GM23338 (cell line): ENCODE measurements around the gene ZBTB7C. TPM values are rescaled to one million over a fixed set of nuclear protein-coding genes. Genes with fewer than 3 reads are reported as not detected.

Experiments
- ATAC-seq: fragments of 200-7000 bp; cut with Tn5 transposase; 3 replicates; pipeline ENCODE4 v1.9.1; 2020
- DNase-seq: peaks from one replicate; pipeline ENCODE4 v3.0.0-alpha.2; 2015; ENCODE audit warnings: low spot score
- H2AFZ ChIP-seq: fragments of 200-600 bp; sonication (generic); 2 replicates; pipeline ENCODE4 v1.8.0; 2016; ENCODE audit warnings: antibody characterized with exemption, mild to moderate bottlenecking, moderate library complexity
- H3F3A ChIP-seq: fragments of 200-600 bp; sonication (generic); replicated peaks from 2 replicates; pipeline ENCODE4 v1.8.0; 2017; ENCODE audit warnings: antibody characterized with exemption, mixed run types, low read depth
- H3K27ac ChIP-seq: fragments of 200-600 bp; sonication (generic); 2 replicates; pipeline ENCODE4 v1.6.1; 2016; ENCODE audit warnings: low read depth
- H3K27me3 ChIP-seq: fragments of 200-600 bp; sonication (generic); 2 replicates; pipeline ENCODE4 v1.8.0; 2016; ENCODE audit warnings: mild to moderate bottlenecking, mixed run types, moderate library complexity; ENCODE audit not compliant: insufficient read depth
- H3K36me3 ChIP-seq: fragments of 200-600 bp; sonication (generic); 2 replicates; pipeline ENCODE4 v1.8.0; 2016; ENCODE audit warnings: mild to moderate bottlenecking; ENCODE audit not compliant: insufficient read depth
- H3K4me1 ChIP-seq: fragments of 200-600 bp; sonication (generic); 2 replicates; pipeline ENCODE4 v1.8.0; 2016; ENCODE audit warnings: mild to moderate bottlenecking, moderate library complexity; ENCODE audit not compliant: insufficient read depth
- H3K4me2 ChIP-seq: fragments of 200-600 bp; sonication (generic); 2 replicates; pipeline ENCODE4 v1.7.1; 2017; ENCODE audit warnings: mixed run types
- H3K4me3 ChIP-seq: fragments of 200-600 bp; sonication (generic); 2 replicates; pipeline ENCODE4 v1.6.1; 2016; ENCODE audit warnings: mixed run types
- H3K79me2 ChIP-seq: fragments of 200-600 bp; sonication (generic); replicated peaks from 2 replicates; pipeline ENCODE4 v1.8.0; 2017; ENCODE audit warnings: mild to moderate bottlenecking; ENCODE audit not compliant: insufficient read depth
- H3K9me2 ChIP-seq: fragments of 200-600 bp; sonication (generic); 2 replicates; pipeline ENCODE4 v1.8.0; 2017; ENCODE audit not compliant: insufficient read depth
- H4K20me1 ChIP-seq: fragments of 200-600 bp; sonication (generic); replicated peaks from 2 replicates; pipeline ENCODE4 v1.8.0; 2017; ENCODE audit warnings: mild to moderate bottlenecking; ENCODE audit not compliant: insufficient read depth
- H3K27ac Mint-ChIP-seq: 2 replicates; pipeline ENCODE4 v1.8.0; 2020; ENCODE audit warnings: inconsistent platforms, mild to moderate bottlenecking, moderate library complexity, mixed read lengths
- H3K27me3 Mint-ChIP-seq: 3 replicates; pipeline ENCODE4 v1.8.0; 2022; ENCODE audit warnings: low read depth, mild to moderate bottlenecking, moderate library complexity, mixed read lengths, inconsistent platforms; ENCODE audit not compliant: insufficient read depth, poor library complexity
- H3K36me3 Mint-ChIP-seq: 3 replicates; pipeline ENCODE4 v1.8.0; 2021; ENCODE audit warnings: low read depth, mild to moderate bottlenecking, inconsistent platforms, moderate library complexity, mixed read lengths
- H3K4me1 Mint-ChIP-seq: 3 replicates; pipeline ENCODE4 v1.8.0; 2020; ENCODE audit warnings: mild to moderate bottlenecking, inconsistent platforms, mixed read lengths
- H3K4me3 Mint-ChIP-seq: 3 replicates; pipeline ENCODE4 v1.8.0; 2021; ENCODE audit warnings: moderate library complexity, mild to moderate bottlenecking, inconsistent platforms, mixed read lengths
- H3K9me3 Mint-ChIP-seq: 3 replicates; pipeline ENCODE4 v1.8.0; 2020; ENCODE audit warnings: moderate library complexity, mild to moderate bottlenecking, inconsistent platforms, mixed read lengths
- CREB1 ChIP-seq: fragments of 250-450 bp; sonication (Bioruptor Pico); IDR thresholded peaks from 2 replicates; pipeline ENCODE4 v1.5.0; 2020; ENCODE audit warnings: low read depth, mild to moderate bottlenecking, moderate library complexity
- CTCF ChIP-seq, 2 experiments: fragments of 200-600 bp in 1 of 2; sonication (generic) in 1 of 2; conservative IDR thresholded peaks; 2 replicates each; pipeline versions ENCODE4 v1.5.1 to v1.6.1; 2016 to 2017; ENCODE audit warnings: antibody characterized with exemption in 2 of 2, low read depth in 2 of 2, mild to moderate bottlenecking in 2 of 2, moderate library complexity in 1 of 2
- EZH2 ChIP-seq: fragments of 200-600 bp; sonication (generic); IDR thresholded peaks from one replicate; pipeline ENCODE4 v1.8.0; 2017; ENCODE audit warnings: antibody characterized with exemption, mild to moderate bottlenecking, low read depth; ENCODE audit not compliant: unreplicated experiment
- EZH2phosphoT487 ChIP-seq: fragments of 200-600 bp; sonication (generic); IDR thresholded peaks from one replicate; pipeline ENCODE4 v1.8.1; 2018; ENCODE audit warnings: antibody characterized with exemption; ENCODE audit not compliant: unreplicated experiment
- JUNB ChIP-seq: IDR thresholded peaks from one replicate; pipeline ENCODE4 v1.6.1; 2016; ENCODE audit warnings: antibody characterized with exemption; ENCODE audit not compliant: unreplicated experiment
- NANOG ChIP-seq: IDR thresholded peaks from 2 replicates; pipeline ENCODE4 v1.6.1; 2016; ENCODE audit warnings: antibody characterized with exemption, borderline replicate concordance
- POLR2AphosphoS5 ChIP-seq: IDR thresholded peaks from 2 replicates; pipeline ENCODE4 v1.6.1; 2016; ENCODE audit warnings: antibody characterized with exemption, low read depth
- STAT1 ChIP-seq: IDR thresholded peaks from one replicate; pipeline ENCODE4 v1.6.1; 2016; ENCODE audit warnings: antibody characterized with exemption; ENCODE audit not compliant: unreplicated experiment
- ZNF114 ChIP-seq: fragments of 250-450 bp; sonication (Bioruptor Pico); IDR thresholded peaks from 2 replicates; pipeline ENCODE4 v1.5.0; 2020; ENCODE audit warnings: mild to moderate bottlenecking, moderate library complexity
- ZNF331 ChIP-seq: fragments of 250-450 bp; sonication (Bioruptor Pico); IDR thresholded peaks from 2 replicates; pipeline ENCODE4 v1.5.0; 2020; ENCODE audit warnings: low read depth, mild to moderate bottlenecking, moderate library complexity
- polyA plus RNA-seq: library from polyadenylated mRNA; unstranded; fragments of >200 nt; fragmentation: Nextera tagmentation; extraction: Ambion mirVana; gene quantifications from 2 replicates; pipeline ENCODE4 v1.2.1, GENCODE V29; 2016
- total RNA-seq: library from RNA; depleted of rRNA; stranded (reverse); fragments of >200 nt; shearing (Covaris generic); gene quantifications from 2 replicates; pipeline ENCODE4 v1.2.3, GENCODE V29; 2014
- TF ChIP-seq, protein P1 (sequence below): IDR thresholded peaks from 2 replicates; pipeline ENCODE4 v1.6.1; 2016; ENCODE audit warnings: antibody characterized with exemption

ZBTB7C gene
- total and polyA plus RNA-seq, 2 experiments from 2014 or later = 0.03 to 0.14 TPM

GRCh38 chr18:48136051-48136826 lies 272.9 kb downstream of the ZBTB7C start:
- Mint-ChIP-seq H3K4me1 (peaks cover 44% of the 10 kb centered on the region), H3K27me3 (peaks cover 44% of the 10 kb centered on the region)
- ATAC-seq = peak; percentile 22

DNA sequence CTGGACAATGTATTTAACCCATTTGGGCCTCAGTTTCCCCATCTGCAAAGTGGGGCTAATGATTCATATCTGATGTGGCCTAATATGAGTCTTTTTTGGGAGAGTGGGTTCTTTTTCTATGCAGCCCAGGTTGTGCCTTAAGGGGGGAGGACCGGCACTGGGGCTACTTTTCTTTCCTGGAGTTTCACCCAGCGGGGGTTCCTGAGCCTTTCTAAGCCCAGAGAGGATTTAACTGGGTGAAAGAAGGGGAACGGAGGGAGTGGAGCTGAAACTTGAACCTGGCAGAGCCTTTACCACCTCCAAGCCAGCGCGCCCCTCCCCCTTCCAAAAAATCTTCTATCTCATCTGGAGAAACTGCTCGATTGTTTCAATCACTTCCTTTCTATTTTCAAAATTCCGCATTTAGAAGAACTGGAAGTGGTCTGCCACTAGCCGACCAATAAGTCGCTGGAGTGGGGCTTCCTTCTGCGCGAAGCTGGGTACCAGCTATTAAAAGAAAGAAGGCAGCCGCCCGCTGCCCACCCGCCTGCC lies 273.7 kb downstream of the ZBTB7C start:
- Mint-ChIP-seq H3K4me1 (peaks cover 38% of the 10 kb centered on the region), H3K36me3 (no peaks in the 10 kb centered on the region; the same call in 2 of the 3 replicates), H3K4me3 (peak overlapping the region; percentile 71), H3K9me3 (no peaks in the 10 kb centered on the region; the same call in 2 of the 3 replicates), H3K27ac (no peak overlapping the region), H3K27me3 (peaks cover 45% of the 10 kb centered on the region)
- Histone ChIP-seq H3K27me3 (peaks cover 51% of the 10 kb centered on the region), H3K4me3 (peak overlapping the region; percentile 85), H3F3A (no peaks in the 10 kb centered on the region), H3K27ac (no peak overlapping the region), H2AFZ (peak overlapping the region; percentile 89), H3K9me2 (no peaks in the 10 kb centered on the region), H3K36me3 (no peaks in the 10 kb centered on the region), H3K4me2 (peak overlapping the region; percentile 98), H3K4me1 (peaks cover 25% of the 10 kb centered on the region), H3K79me2 (no peaks in the 10 kb centered on the region), H4K20me1 (no peaks in the 10 kb centered on the region; the same call in 1 of the 2 replicates)
- peak; percentile 23 for DNase-seq
- ATAC-seq = peak; percentile 10; the same call in 2 of the 3 replicates
- peak; percentile 60 for TF ChIP-seq EZH2
- no peak for TF ChIP-seq NANOG

More at GRCh38 chr18:48136051-48136826, 272.9 kb downstream of the ZBTB7C start:
- Mint-ChIP-seq H3K27ac (no peak overlapping the region), H3K9me3 (no peaks in the 10 kb centered on the region; the same call in 2 of the 3 replicates), H3K4me3 (peak overlapping the region; percentile 73), H3K36me3 (no peaks in the 10 kb centered on the region; the same call in 2 of the 3 replicates)
- TF ChIP-seq, protein P1, sequence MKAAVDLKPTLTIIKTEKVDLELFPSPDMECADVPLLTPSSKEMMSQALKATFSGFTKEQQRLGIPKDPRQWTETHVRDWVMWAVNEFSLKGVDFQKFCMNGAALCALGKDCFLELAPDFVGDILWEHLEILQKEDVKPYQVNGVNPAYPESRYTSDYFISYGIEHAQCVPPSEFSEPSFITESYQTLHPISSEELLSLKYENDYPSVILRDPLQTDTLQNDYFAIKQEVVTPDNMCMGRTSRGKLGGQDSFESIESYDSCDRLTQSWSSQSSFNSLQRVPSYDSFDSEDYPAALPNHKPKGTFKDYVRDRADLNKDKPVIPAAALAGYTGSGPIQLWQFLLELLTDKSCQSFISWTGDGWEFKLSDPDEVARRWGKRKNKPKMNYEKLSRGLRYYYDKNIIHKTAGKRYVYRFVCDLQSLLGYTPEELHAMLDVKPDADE = no peak
- TF ChIP-seq EZH2 = peak; percentile 42
- H4K20me1 ChIP-seq = no peaks in the 10 kb centered on the region; the same call in 1 of the 2 replicates
- no peaks in the 10 kb centered on the region for H3K36me3 ChIP-seq
- H3K27ac ChIP-seq = no peak overlapping the region
- H2AFZ ChIP-seq = peak overlapping the region; percentile 89
- no peaks in the 10 kb centered on the region for H3F3A ChIP-seq
- H3K79me2 ChIP-seq = no peaks in the 10 kb centered on the region
- H3K27me3 ChIP-seq = peaks cover 51% of the 10 kb centered on the region
- peak overlapping the region; percentile 98 for H3K4me2 ChIP-seq
- H3K9me2 ChIP-seq = no peaks in the 10 kb centered on the region
- H3K4me1 ChIP-seq = peaks cover 30% of the 10 kb centered on the region
- H3K4me3 ChIP-seq = peak overlapping the region; percentile 85
- DNase-seq = peak; percentile 42

GRCh38 chr18:48134609-48135008 lies 274.6 kb downstream of the ZBTB7C start:
- Histone ChIP-seq H3K4me1 (peaks cover 25% of the 10 kb centered on the region), H3K27ac (no peak overlapping the region), H4K20me1 (no peaks in the 10 kb centered on the region; the same call in 1 of the 2 replicates), H2AFZ (no peak overlapping the region), H3K36me3 (no peaks in the 10 kb centered on the region), H3K79me2 (no peaks in the 10 kb centered on the region), H3K4me2 (no peak overlapping the region), H3F3A (no peaks in the 10 kb centered on the region), H3K27me3 (peaks cover 51% of the 10 kb centered on the region), H3K9me2 (no peaks in the 10 kb centered on the region), H3K4me3 (no peak overlapping the region)
- Mint-ChIP-seq H3K27ac (no peak overlapping the region), H3K4me1 (peaks cover 37% of the 10 kb centered on the region), H3K27me3 (peaks cover 45% of the 10 kb centered on the region), H3K36me3 (no peaks in the 10 kb centered on the region; the same call in 2 of the 3 replicates), H3K9me3 (no peaks in the 10 kb centered on the region; the same call in 2 of the 3 replicates), H3K4me3 (peak overlapping the region; percentile 71; the same call in 1 of the 3 replicates)
- no peak for DNase-seq
- no peak for ATAC-seq
- TF ChIP-seq NANOG (no peak), ZNF331 (no peak), JUNB (no peak), EZH2phosphoT487 (no peak), STAT1 (no peak), ZNF114 (CRISPR knock-in tag) (no peak), EZH2 (no peak), CREB1 (CRISPR knock-in tag) (no peak), CTCF (conservative IDR thresholded peaks at IDR 0.05; ENCODE audit: low read depth in 2 of 2) (no peak), POLR2AphosphoS5 (no peak)
- TF ChIP-seq, protein P1 = no peak
